T1000 (cell line): ENCODE results near the gene SNX6.
"Not testable (repeated sequence)": the region's sequence is repeated elsewhere in the genome, so short reads cannot be mapped to it uniquely, and the experiment has no call there.

Experiments used
- DNase-seq: peaks from one replicate; lab custom pipeline; 2025; ENCODE audit warnings: mixed read lengths; lab: John Stamatoyannopoulos, UW

The SNX6 gene

GRCh38 chr14:34634360-34634771 lies 4.4 kb upstream of the SNX6 start:
- DNase-seq, result not testable (repeated sequence)

DNA sequence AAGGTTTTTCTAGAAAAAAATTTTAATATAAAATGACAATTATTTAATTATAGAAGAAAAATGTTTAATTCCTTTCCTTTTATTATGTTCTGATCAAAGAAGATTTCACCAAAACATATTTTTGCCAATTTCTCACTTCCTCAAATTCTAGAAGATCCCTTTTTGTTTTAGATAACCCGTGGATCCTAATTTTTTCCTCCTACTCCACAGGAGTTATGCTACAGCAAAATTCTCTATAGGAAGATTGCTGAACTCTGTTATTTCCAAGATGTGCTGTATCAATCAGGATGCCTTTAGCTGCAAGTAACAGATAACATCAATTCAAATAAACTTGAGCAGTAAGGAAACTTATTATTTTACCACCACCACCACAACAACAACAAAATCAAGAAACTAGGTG lies 3.8 kb upstream of the SNX6 start:
- no peak for DNase-seq

DNA sequence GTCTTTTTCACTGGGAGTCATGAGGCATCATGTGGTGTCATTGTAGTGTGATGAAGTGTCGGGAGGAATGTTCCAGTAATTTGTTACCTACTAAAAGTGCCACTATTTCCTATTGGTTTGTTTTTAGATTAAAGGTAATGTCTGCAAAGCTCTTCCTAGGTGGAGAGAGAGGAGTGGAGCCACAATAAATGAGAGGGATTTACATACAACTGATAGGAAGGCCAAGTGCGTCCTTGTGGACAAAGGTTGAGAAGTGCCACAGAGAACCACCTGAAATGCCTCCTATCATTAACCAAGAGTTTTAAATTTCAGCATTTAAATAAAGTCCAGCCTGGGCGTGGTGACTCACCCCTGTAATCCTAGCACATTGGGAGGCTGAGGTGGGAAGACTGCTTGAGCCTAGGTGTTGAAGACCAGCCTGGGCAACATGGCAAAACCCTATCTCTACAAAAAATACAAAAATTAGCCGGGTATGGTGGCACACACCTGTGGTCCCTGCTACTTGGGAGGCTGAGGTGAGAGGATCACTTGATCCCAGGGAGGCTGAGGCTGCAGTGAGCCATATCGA lies 2.5 kb upstream of the SNX6 start:
- DNase-seq, result no peak

- no peak for DNase-seq
These were observed 648 bp downstream of the SNX6 start for GRCh38 chr14:34629344-34629656.

GRCh38 chr14:34628681-34629135 lies 1.2 kb downstream of the SNX6 start:
- DNase-seq, result no peak

- DNase-seq, result no peak
These were observed 6.4 kb downstream of the SNX6 start for GRCh38 chr14:34623506-34623905.

DNA sequence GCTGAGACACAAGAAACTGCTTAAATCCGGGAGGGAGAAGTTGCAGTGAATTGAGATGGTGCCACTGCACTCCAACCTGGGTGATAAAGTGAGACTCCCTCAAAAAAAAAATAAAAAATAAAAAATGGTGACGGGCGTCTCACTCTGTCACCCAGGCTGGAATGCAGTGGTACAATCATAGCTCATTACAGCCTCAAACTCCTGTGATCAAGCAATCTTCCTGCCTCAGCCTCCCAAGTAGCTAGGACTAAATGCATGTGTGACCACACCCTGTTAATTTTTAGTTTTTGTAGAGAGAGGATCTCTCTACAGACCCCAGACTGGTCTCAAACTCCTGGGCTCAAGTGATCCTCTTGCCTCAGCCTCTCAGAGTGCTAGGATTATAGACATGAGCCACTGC lies 9.1 kb downstream of the SNX6 start:
- no peak for DNase-seq

- DNase-seq, result no peak
These were observed 9.8 kb downstream of the SNX6 start for GRCh38 chr14:34620115-34620514.

DNA sequence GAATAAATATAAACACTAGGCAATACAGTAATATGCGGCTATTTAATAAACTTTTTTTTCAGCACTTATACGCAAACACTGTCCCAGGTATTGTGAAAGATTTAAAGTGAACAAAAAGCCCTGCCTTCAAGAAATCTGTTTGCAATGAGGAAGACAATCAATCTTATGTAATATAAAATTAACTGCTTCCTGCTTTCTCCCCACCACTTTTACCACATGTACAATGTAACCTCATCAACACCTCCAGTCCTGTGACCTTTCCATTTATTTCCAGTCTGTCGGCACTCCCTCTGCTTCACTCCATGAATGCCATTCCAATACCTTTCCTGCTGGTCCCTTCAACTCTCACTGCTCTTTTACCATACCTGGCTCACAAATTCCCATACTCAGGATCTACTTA lies 10.5 kb downstream of the SNX6 start:
- DNase-seq, result no peak

- no peak for DNase-seq
These were observed 13.6 kb downstream of the SNX6 start for GRCh38 chr14:34616360-34616759.

GRCh38 chr14:34615507-34615906 lies 14.4 kb downstream of the SNX6 start:
- no peak for DNase-seq

- no peak for DNase-seq
These were observed 15.3 kb downstream of the SNX6 start for GRCh38 chr14:34614638-34615037.

DNA sequence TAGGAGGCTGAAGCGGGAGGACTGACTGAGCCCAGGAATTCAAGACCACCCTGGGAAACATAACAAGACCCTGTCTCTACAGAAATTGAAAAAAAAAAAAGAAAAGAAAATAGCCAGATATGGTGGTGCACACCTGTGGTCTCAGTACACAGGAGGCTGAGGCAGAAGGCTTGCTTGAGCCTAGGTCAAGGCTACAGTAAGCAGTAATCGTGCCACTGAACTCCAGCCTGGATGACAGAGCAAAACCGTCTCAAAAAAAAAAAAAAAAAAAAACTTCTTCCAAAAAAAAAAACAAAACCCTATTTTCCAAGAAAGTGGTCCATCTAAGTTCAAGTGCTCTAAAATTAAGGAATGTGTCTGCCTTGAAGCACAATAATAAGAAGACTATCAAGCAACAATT lies 19.8 kb downstream of the SNX6 start:
- no peak for DNase-seq

- DNase-seq, result no peak
These were observed 24.5 kb downstream of the SNX6 start for GRCh38 chr14:34605461-34605860.

- DNase-seq, result no peak
These were observed 25.0 kb downstream of the SNX6 start for GRCh38 chr14:34604995-34605394.

- no peak for DNase-seq
These were observed 33.1 kb downstream of the SNX6 start for GRCh38 chr14:34596891-34597290.

DNA sequence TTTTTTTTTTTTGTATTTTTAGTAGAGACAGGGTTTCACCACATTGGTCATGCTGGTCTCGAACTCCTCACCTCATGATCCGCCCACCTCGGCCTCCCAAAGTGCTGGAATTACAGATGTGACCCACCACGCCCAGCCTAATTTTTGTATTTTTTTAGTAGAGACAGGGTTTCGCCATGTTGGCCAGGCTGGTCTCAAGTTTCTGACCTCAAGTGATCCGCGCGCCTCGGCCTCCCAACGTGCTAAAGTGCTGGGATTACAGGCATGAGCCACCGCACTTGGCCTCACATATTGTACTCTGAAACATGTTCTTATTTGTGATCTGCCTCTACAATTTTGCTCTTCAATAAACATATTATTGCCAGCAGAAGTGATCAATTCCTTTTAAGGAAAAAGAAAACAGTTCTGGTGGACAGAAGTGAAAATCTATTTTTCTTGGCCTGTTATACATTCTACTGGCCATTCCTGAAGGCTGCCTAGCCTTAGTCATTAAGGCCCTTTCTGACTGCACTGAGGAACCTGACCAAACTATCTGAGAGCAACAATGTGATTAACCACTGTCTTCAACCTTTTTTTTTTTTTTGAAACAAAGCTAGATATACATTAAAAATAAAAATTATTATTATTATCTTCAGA lies 36.1 kb downstream of the SNX6 start:
- no peak for DNase-seq

DNA sequence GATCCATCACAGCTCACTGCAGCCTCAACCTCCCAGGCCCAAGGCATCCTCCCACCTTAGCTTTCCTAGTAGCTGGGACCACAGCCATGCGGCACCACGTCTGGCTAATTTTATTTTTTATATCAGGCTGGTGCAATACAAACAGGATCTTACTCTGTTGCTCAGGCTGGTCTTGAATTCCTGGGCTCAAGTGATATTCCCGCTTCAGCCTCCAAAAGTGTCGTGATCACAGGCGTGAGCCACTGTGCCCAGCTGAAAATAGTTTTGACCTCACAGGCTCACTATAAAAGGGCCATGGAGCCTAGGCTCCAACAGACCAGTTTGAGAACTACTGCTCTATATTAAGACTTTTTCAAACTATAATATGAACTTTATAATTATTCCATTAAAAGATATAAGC lies 37.3 kb downstream of the SNX6 start:
- no peak for DNase-seq

DNA sequence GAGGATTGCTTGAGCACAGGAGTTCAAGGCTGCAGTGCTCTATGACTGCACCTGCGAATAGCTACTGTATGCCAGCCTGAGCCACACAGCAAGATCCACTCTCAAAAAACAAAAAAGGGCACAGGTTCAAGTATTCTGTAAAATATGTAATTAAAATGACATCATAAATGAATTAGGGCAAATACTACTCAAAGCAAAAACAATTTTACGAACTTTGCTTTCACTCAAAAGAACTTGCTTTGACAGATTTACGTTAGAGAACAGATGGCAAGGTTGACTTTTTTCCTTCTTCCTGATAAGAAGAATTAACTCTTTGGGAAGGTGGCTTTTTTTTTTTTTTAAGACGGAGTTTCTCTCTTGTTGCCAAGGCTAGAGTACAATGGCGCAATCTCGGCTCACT lies 46.4 kb downstream of the SNX6 start:
- DNase-seq, result no peak

DNA sequence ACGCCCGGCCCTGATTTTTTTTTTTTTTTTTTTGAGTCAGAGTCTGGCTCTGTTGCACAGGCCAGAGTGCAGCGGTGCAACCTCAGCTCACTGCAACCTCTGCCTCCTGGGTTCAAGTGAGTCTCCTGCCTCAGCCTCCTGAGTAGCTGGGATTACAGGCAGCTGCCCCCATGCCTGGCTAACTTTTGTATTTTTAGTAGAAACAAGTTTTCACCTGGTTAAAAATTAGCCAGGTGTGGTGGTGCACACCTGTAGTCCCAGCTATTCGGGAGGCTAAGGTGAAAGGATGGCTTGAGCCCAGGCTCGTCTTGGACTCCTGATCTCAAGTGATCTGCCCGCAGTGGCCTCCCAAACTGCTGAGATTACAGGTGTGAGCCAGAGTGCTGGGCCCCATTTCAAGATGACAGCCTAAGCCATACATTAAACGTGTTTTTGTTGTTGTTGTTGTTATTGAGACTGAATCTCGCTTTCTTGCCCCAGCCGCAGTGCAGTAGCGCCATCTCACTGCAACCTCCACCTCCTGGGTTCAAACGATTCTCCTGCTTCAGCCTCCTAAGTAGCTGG lies 47.7 kb downstream of the SNX6 start:
- DNase-seq, result no peak

DNA sequence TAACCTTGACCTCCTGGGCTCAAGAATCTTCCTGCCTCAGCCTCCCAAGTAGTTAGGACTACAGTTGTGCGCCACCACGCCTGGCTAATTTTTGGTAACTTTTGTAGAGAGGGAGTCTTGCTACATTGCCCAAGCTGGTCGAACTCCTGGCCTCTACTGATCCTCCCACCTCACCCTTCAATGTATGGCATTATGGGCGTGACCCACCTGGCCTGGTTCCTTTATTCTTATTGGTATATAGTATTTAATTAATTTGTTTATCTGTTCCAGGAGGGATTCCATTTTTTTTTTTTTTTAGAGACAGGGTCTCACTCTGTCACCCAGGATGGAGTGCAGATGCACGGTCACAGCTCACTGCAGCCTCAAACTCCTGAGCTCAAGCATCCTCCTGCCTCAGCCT lies 49.6 kb downstream of the SNX6 start:
- DNase-seq, result no peak

DNA sequence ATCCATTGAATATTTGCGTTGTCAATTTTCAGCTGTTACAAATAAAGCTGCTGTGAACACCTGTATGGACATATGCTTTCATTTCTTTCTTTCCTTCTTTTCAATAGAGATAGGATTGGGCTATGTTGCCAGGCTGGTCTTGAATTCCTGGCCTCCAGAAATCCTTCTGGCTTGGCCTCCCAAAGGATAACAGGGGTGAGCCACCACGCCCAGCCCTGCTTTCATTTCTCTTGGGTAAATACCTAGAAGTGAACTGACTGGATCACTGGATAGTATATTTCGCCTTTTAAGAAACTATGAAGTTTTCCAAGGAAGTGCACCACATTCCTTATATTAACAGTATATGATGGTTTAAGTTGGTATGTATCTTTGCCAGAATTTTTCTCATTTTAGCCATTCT lies 58.2 kb downstream of the SNX6 start:
- no peak for DNase-seq

DNA sequence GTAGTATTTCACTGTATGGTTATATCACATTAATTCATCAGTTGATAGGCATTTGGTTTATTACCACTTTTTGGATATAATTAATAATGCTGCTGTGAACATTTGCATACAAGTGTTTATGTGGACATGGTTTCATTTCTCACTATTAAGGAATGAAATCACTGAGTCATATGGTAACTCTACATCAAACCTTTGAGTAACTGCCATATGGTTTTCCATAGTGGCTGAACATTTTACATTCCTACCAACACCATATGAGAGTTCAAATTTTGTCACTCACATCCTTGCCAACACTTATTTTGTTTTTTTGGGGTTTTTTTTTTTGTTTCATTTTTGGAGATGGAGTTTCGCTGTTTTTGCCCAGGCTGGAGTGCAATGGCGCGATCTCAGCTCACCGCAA lies 60.2 kb downstream of the SNX6 start:
- no peak for DNase-seq

- no peak for DNase-seq
These were observed 61.1 kb downstream of the SNX6 start for GRCh38 chr14:34568803-34569202.
